BLaER1 (cell line): Measurements from ENCODE around the gene CDS2.

Experiments used
- H3K27ac ChIP-seq: shearing (Covaris generic); formaldehyde crosslinking; 2 replicates; pipeline ENCODE4 v1.8.1; 2022
- H3K27me3 ChIP-seq: shearing (Covaris generic); formaldehyde crosslinking; 2 replicates; pipeline ENCODE4 v1.8.1; 2022
- H3K36me3 ChIP-seq: shearing (Covaris generic); formaldehyde crosslinking; 2 replicates; pipeline ENCODE4 v1.8.1; 2022
- H3K4me1 ChIP-seq: shearing (Covaris generic); formaldehyde crosslinking; 2 replicates; pipeline ENCODE4 v1.8.1; 2022
- H3K4me2 ChIP-seq: shearing (Covaris generic); formaldehyde crosslinking; 2 replicates; pipeline ENCODE4 v1.8.1; 2022
- H3K4me3 ChIP-seq: shearing (Covaris generic); formaldehyde crosslinking; 2 replicates; pipeline ENCODE4 v1.8.1; 2022
- H3K9ac ChIP-seq: shearing (Covaris generic); formaldehyde crosslinking; 2 replicates; pipeline ENCODE4 v1.8.1; 2022
- H3K9me3 ChIP-seq: shearing (Covaris generic); formaldehyde crosslinking; 2 replicates; pipeline ENCODE4 v1.8.1; 2022
- H4K20me1 ChIP-seq: shearing (Covaris generic); formaldehyde crosslinking; 2 replicates; pipeline ENCODE4 v1.8.1; 2022
- Cebpa-rat ChIP-seq: shearing (Covaris generic); IDR thresholded peaks from 2 replicates; pipeline ENCODE4 v1.8.1; 2022

CDS2 gene

GRCh38 chr20:5133998-5134397 is 7.2 kb downstream of the CDS2 start:
- Histone ChIP-seq H3K4me1 (peaks cover 44% of the 10 kb centered on the region), H4K20me1 (peaks cover 88% of the 10 kb centered on the region), H3K4me2 (no peak overlapping the region), H3K4me3 (no peak overlapping the region), H3K9ac (no peak overlapping the region), H3K27ac (no peak overlapping the region), H3K27me3 (no peaks in the 10 kb centered on the region), H3K9me3 (no peaks in the 10 kb centered on the region), H3K36me3 (peaks cover 20% of the 10 kb centered on the region)
- TF ChIP-seq Cebpa-rat = no peak

GRCh38 chr20:5135363-5136012 is 8.7 kb downstream of the CDS2 start:
- H3K4me2 ChIP-seq = peak overlapping the region; percentile 79
- H3K27ac ChIP-seq = peak overlapping the region; percentile 40; the same call in 1 of the 2 replicates
- no peak overlapping the region for H3K4me3 ChIP-seq
- H3K9me3 ChIP-seq = no peaks in the 10 kb centered on the region
- H3K27me3 ChIP-seq = no peaks in the 10 kb centered on the region
- peaks cover 41% of the 10 kb centered on the region for H3K4me1 ChIP-seq
- H3K9ac ChIP-seq = peak overlapping the region; percentile 62
- peaks cover 92% of the 10 kb centered on the region for H4K20me1 ChIP-seq
- peaks cover 10% of the 10 kb centered on the region for H3K36me3 ChIP-seq
- TF ChIP-seq Cebpa-rat = no peak

- Histone ChIP-seq H3K4me1 (peaks cover 43% of the 10 kb centered on the region), H3K4me2 (peak overlapping the region; percentile 79)
Measured at GRCh38 chr20:5136096-5136495, 9.3 kb downstream of the CDS2 start.

GRCh38 chr20:5140195-5140594 is 13.4 kb downstream of the CDS2 start:
- Histone ChIP-seq H3K36me3 (peaks cover 26% of the 10 kb centered on the region), H3K9me3 (no peaks in the 10 kb centered on the region), H3K9ac (no peak overlapping the region), H3K27ac (no peak overlapping the region), H3K4me1 (peaks cover 34% of the 10 kb centered on the region), H3K4me2 (no peak overlapping the region), H3K4me3 (no peak overlapping the region), H3K27me3 (no peaks in the 10 kb centered on the region), H4K20me1 (peaks cover 94% of the 10 kb centered on the region)
- TF ChIP-seq Cebpa-rat = no peak

More at GRCh38 chr20:5136096-5136495, 9.3 kb downstream of the CDS2 start:
- H4K20me1 ChIP-seq = peaks cover 98% of the 10 kb centered on the region
- no peaks in the 10 kb centered on the region for H3K9me3 ChIP-seq
- no peak overlapping the region for H3K4me3 ChIP-seq
- H3K27ac ChIP-seq = no peak overlapping the region
- H3K27me3 ChIP-seq = no peaks in the 10 kb centered on the region
- no peak for TF ChIP-seq Cebpa-rat
- H3K9ac ChIP-seq = peak overlapping the region; percentile 62; the same call in 1 of the 2 replicates
- H3K36me3 ChIP-seq = peaks cover 10% of the 10 kb centered on the region

- Histone ChIP-seq H3K4me1 (peaks cover 26% of the 10 kb centered on the region), H3K4me3 (no peak overlapping the region), H3K9ac (no peak overlapping the region), H3K36me3 (peaks cover 26% of the 10 kb centered on the region), H3K4me2 (0 out of 2 replicates have a peak overlapping the region, but pooled peaks have one; percentile 11), H4K20me1 (peaks cover 94% of the 10 kb centered on the region), H3K9me3 (no peaks in the 10 kb centered on the region), H3K27ac (no peak overlapping the region), H3K27me3 (no peaks in the 10 kb centered on the region)
- no peak for TF ChIP-seq Cebpa-rat
Measured at GRCh38 chr20:5141615-5142014, 14.8 kb downstream of the CDS2 start.

GRCh38 chr20:5143851-5144250 is 17.0 kb downstream of the CDS2 start:
- peaks cover 40% of the 10 kb centered on the region for H3K4me1 ChIP-seq

GRCh38 chr20:5145365-5146098 is 18.7 kb downstream of the CDS2 start:
- H3K36me3 ChIP-seq = peaks cover 25% of the 10 kb centered on the region; the same call in 1 of the 2 replicates
- no peaks in the 10 kb centered on the region for H3K9me3 ChIP-seq
- peaks cover 95% of the 10 kb centered on the region for H4K20me1 ChIP-seq
- no peaks in the 10 kb centered on the region for H3K27me3 ChIP-seq
- H3K4me1 ChIP-seq = peaks cover 38% of the 10 kb centered on the region
- no peak overlapping the region for H3K9ac ChIP-seq
- no peak overlapping the region for H3K4me2 ChIP-seq
- no peak for TF ChIP-seq Cebpa-rat
- no peak overlapping the region for H3K27ac ChIP-seq
- H3K4me3 ChIP-seq = no peak overlapping the region

More at GRCh38 chr20:5143851-5144250, 17.0 kb downstream of the CDS2 start:
- Histone ChIP-seq H3K9me3 (no peaks in the 10 kb centered on the region), H3K36me3 (peaks cover 15% of the 10 kb centered on the region; the same call in 1 of the 2 replicates), H3K27me3 (no peaks in the 10 kb centered on the region), H3K4me3 (no peak overlapping the region), H3K9ac (no peak overlapping the region), H3K27ac (no peak overlapping the region), H4K20me1 (peaks cover 95% of the 10 kb centered on the region), H3K4me2 (no peak overlapping the region)
- no peak for TF ChIP-seq Cebpa-rat

GRCh38 chr20:5146099-5146668 is 19.4 kb downstream of the CDS2 start:
- peaks cover 93% of the 10 kb centered on the region for H4K20me1 ChIP-seq
- H3K9me3 ChIP-seq = no peaks in the 10 kb centered on the region
- TF ChIP-seq Cebpa-rat = no peak
- H3K27ac ChIP-seq = no peak overlapping the region
- no peak overlapping the region for H3K4me3 ChIP-seq
- H3K27me3 ChIP-seq = no peaks in the 10 kb centered on the region
- H3K4me1 ChIP-seq = peaks cover 32% of the 10 kb centered on the region
- H3K4me2 ChIP-seq = no peak overlapping the region
- no peak overlapping the region for H3K9ac ChIP-seq
- peaks cover 29% of the 10 kb centered on the region; the same call in 1 of the 2 replicates for H3K36me3 ChIP-seq

- Histone ChIP-seq H3K36me3 (peaks cover 26% of the 10 kb centered on the region; the same call in 1 of the 2 replicates), H3K27ac (no peak overlapping the region), H3K9ac (no peak overlapping the region), H3K4me2 (peak overlapping the region; percentile 1; the same call in 1 of the 2 replicates), H3K4me1 (peaks cover 33% of the 10 kb centered on the region), H4K20me1 (peaks cover 84% of the 10 kb centered on the region), H3K27me3 (no peaks in the 10 kb centered on the region), H3K4me3 (no peak overlapping the region), H3K9me3 (no peaks in the 10 kb centered on the region)
- no peak for TF ChIP-seq Cebpa-rat
Measured at GRCh38 chr20:5146871-5147592, 20.2 kb downstream of the CDS2 start.
